ENCODE results near the gene ZNF235.

- no peak for TF ChIP-seq TSHZ2 (CRISPR knock-in tag; IDR thresholded peaks at IDR 0.05)
- no peak for TF ChIP-seq ARNTL (CRISPR knock-in tag; IDR thresholded peaks at IDR 0.05; ENCODE audit: borderline replicate concordance, low read depth)
- TF ChIP-seq, protein P1, sequence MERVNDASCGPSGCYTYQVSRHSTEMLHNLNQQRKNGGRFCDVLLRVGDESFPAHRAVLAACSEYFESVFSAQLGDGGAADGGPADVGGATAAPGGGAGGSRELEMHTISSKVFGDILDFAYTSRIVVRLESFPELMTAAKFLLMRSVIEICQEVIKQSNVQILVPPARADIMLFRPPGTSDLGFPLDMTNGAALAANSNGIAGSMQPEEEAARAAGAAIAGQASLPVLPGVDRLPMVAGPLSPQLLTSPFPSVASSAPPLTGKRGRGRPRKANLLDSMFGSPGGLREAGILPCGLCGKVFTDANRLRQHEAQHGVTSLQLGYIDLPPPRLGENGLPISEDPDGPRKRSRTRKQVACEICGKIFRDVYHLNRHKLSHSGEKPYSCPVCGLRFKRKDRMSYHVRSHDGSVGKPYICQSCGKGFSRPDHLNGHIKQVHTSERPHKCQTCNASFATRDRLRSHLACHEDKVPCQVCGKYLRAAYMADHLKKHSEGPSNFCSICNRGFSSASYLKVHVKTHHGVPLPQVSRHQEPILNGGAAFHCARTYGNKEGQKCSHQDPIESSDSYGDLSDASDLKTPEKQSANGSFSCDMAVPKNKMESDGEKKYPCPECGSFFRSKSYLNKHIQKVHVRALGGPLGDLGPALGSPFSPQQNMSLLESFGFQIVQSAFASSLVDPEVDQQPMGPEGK (CRISPR knock-in tag; IDR thresholded peaks at IDR 0.05; ENCODE audit: borderline replicate concordance), result no peak
- TF ChIP-seq ZFP30 (CRISPR knock-in tag; IDR thresholded peaks at IDR 0.05), result no peak
- no peak for TF ChIP-seq ZNF70 (CRISPR knock-in tag; IDR thresholded peaks at IDR 0.05)
- no peak for TF ChIP-seq ZNF8 (CRISPR knock-in tag; IDR thresholded peaks at IDR 0.05)
- TF ChIP-seq, protein P2, sequence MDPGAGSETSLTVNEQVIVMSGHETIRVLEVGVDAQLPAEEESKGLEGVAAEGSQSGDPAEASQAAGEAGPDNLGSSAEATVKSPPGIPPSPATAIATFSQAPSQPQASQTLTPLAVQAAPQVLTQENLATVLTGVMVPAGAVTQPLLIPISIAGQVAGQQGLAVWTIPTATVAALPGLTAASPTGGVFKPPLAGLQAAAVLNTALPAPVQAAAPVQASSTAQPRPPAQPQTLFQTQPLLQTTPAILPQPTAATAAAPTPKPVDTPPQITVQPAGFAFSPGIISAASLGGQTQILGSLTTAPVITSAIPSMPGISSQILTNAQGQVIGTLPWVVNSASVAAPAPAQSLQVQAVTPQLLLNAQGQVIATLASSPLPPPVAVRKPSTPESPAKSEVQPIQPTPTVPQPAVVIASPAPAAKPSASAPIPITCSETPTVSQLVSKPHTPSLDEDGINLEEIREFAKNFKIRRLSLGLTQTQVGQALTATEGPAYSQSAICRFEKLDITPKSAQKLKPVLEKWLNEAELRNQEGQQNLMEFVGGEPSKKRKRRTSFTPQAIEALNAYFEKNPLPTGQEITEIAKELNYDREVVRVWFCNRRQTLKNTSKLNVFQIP (CRISPR knock-in tag; IDR thresholded peaks at IDR 0.05; ENCODE audit: borderline replicate concordance, low read depth), result no peak
Observed at GRCh38 chr19:44345959-44346358, 41.1 kb upstream of the ZNF235 start.

All from SK-N-SH treated with all-trans-retinoic acid at 6 μM for 48 hours (cell line).